SK-N-SH (cell line): ENCODE results near the gene SEC62. TPM values are rescaled to one million over a fixed set of nuclear protein-coding genes. Genes with fewer than 3 reads are reported as not detected.

Experiments
- CTCF ChIA-PET: fragments of 300-600, 350-600 bp; formaldehyde crosslinking; extraction: SDS; loops from one replicate; lab custom pipeline; 2021; lab: Yijun Ruan, JAX
- POLR2A ChIA-PET: fragments of 350-600 bp; sonication (Branson Sonifier 250); formaldehyde crosslinking; extraction: SDS; loops from one replicate; lab custom pipeline; 2020; ENCODE audit warnings: antibody characterized with exemption, inconsistent platforms; lab: Yijun Ruan, JAX
- DNase-seq: peaks from one replicate; pipeline ENCODE4 v3.0.0; 2012
- H2AFZ ChIP-seq: fragments of 200-600 bp; sonication (generic); 2 replicates; pipeline ENCODE4 v1.8.1; 2016; ENCODE audit warnings: antibody characterized with exemption, mild to moderate bottlenecking, low read depth
- H3F3A ChIP-seq: fragments of 200-600 bp; sonication (generic); replicated peaks from 2 replicates; pipeline ENCODE3; 2016; ENCODE audit warnings: antibody characterized with exemption, mild to moderate bottlenecking; ENCODE audit not compliant: insufficient read depth
- H3K27ac ChIP-seq, 2 experiments: fragments of 200-500 bp in 1 of 2; fragments of 200-600 bp in 1 of 2; sonication (Bioruptor generic) in 1 of 2; sonication (generic), shearing (Covaris generic) in 1 of 2; 2 replicates each; pipeline versions ENCODE4 v1.5.1 to v1.6.1; 2014 to 2016; ENCODE audit warnings: low read depth in 2 of 2, inconsistent platforms in 1 of 2, low read length in 1 of 2, mild to moderate bottlenecking in 1 of 2, mixed read lengths in 1 of 2
- H3K27me3 ChIP-seq: fragments of 200-600 bp; sonication (generic), shearing (Covaris generic); 2 replicates; pipeline ENCODE4 v1.6.1; 2016; ENCODE audit warnings: mixed run types; ENCODE audit not compliant: insufficient read depth
- H3K36me3 ChIP-seq, 2 experiments: fragments of 200-500 bp in 1 of 2; fragments of 200-600 bp in 1 of 2; sonication (Bioruptor generic) in 1 of 2; sonication (generic) in 1 of 2; replicated peaks in 1 of 2; 2 replicates each; pipeline versions ENCODE3 to v1.5.1; 2014 to 2016; ENCODE audit warnings: low read length in 1 of 2, mild to moderate bottlenecking in 1 of 2; ENCODE audit not compliant: insufficient read depth in 2 of 2, control insufficient read depth in 1 of 2
- H3K4me1 ChIP-seq, 2 experiments: fragments of 200-500 bp in 1 of 2; fragments of 200-600 bp in 1 of 2; sonication (Bioruptor generic) in 1 of 2; sonication (generic), shearing (Covaris generic) in 1 of 2; 2 replicates each; pipeline versions ENCODE4 v1.5.1 to v1.6.1; 2014 to 2016; ENCODE audit warnings: low read depth in 1 of 2, low read length in 1 of 2, mixed run types in 1 of 2; ENCODE audit not compliant: insufficient read depth in 2 of 2, control insufficient read depth in 1 of 2
- H3K4me2 ChIP-seq: fragments of 200-600 bp; sonication (generic), shearing (Covaris generic); 2 replicates; pipeline ENCODE4 v1.6.1; 2017; ENCODE audit warnings: mixed run types
- H3K4me3 ChIP-seq, 2 experiments: fragments of 200-500 bp in 1 of 2; fragments of 200-600 bp in 1 of 2; sonication (Bioruptor generic) in 1 of 2; sonication (generic), shearing (Covaris generic) in 1 of 2; 2 replicates each; pipeline versions ENCODE4 v1.5.1 to v1.8.1; 2014 to 2016; ENCODE audit warnings: low read depth in 2 of 2, inconsistent platforms in 1 of 2, low read length in 1 of 2, mild to moderate bottlenecking in 1 of 2, mixed read lengths in 1 of 2, moderate library complexity in 1 of 2
- H3K79me2 ChIP-seq: fragments of 200-600 bp; sonication (generic); 2 replicates; pipeline ENCODE4 v1.8.1; 2017; ENCODE audit warnings: mild to moderate bottlenecking; ENCODE audit not compliant: insufficient read depth
- H3K9ac ChIP-seq: fragments of 200-600 bp; sonication (generic); 2 replicates; pipeline ENCODE4 v1.6.1; 2017; ENCODE audit warnings: mixed run types
- H3K9me2 ChIP-seq: fragments of 200-600 bp; sonication (generic); 2 replicates; pipeline ENCODE4 v1.6.1; 2017; ENCODE audit warnings: mixed run types
- H3K9me3 ChIP-seq: fragments of 200-600 bp; sonication (generic); 2 replicates; pipeline ENCODE4 v1.6.1; 2017; ENCODE audit warnings: mixed run types, mild to moderate bottlenecking, moderate library complexity
- H4K20me1 ChIP-seq: fragments of 200-600 bp; sonication (generic); 2 replicates; pipeline ENCODE4 v1.6.1; 2017; ENCODE audit warnings: mild to moderate bottlenecking, mixed run types; ENCODE audit not compliant: insufficient read depth
- ELF1 ChIP-seq: IDR thresholded peaks from 2 replicates; pipeline ENCODE4 v1.4.0; 2012
- EP300 ChIP-seq, 2 experiments: IDR thresholded peaks; 2 replicates each; pipeline versions ENCODE4 v1.4.0 to v1.6.1; 2012; ENCODE audit warnings: borderline replicate concordance in 1 of 2, low read depth in 1 of 2, low read length in 1 of 2
- FOXJ3 ChIP-seq: sonication (generic); formaldehyde crosslinking; IDR thresholded peaks from 2 replicates; pipeline ENCODE4 v1.5.1; 2020; ENCODE audit warnings: mild to moderate bottlenecking, missing genetic modification reagents
- GABPA ChIP-seq: IDR thresholded peaks from 2 replicates; pipeline ENCODE4 v1.4.0; 2012; ENCODE audit warnings: low read depth, mild to moderate bottlenecking
- JUND ChIP-seq: IDR thresholded peaks from 2 replicates; pipeline ENCODE4 v1.4.0; 2012
- MEF2A ChIP-seq: IDR thresholded peaks from 2 replicates; pipeline ENCODE4 v1.4.0; 2012; ENCODE audit warnings: low read depth, borderline replicate concordance
- NFIC ChIP-seq: IDR thresholded peaks from 2 replicates; pipeline ENCODE4 v1.4.0; 2012; ENCODE audit warnings: borderline replicate concordance
- POLR2AphosphoS5 ChIP-seq: IDR thresholded peaks from 2 replicates; pipeline ENCODE4 v1.6.1; 2012; ENCODE audit warnings: low read depth, low read length
- RCOR1 ChIP-seq: fragments of 150-350 bp; IDR thresholded peaks from 2 replicates; pipeline ENCODE4 v1.6.1; 2017; ENCODE audit warnings: antibody characterized with exemption, low read length
- RFX5 ChIP-seq: IDR thresholded peaks from 2 replicates; pipeline ENCODE4 v1.6.1; 2012; ENCODE audit warnings: mild to moderate bottlenecking, improper control_type of control experiment, low read length
- SMC3 ChIP-seq: IDR thresholded peaks from 2 replicates; pipeline ENCODE4 v1.6.1; 2012; ENCODE audit warnings: low read depth, low read length, improper control_type of control experiment
- TAF1 ChIP-seq: IDR thresholded peaks from 2 replicates; pipeline ENCODE4 v1.6.1; 2012; ENCODE audit warnings: low read depth, mild to moderate bottlenecking, low read length, moderate library complexity, borderline replicate concordance
- TCF12 ChIP-seq: IDR thresholded peaks from 2 replicates; pipeline ENCODE4 v1.4.0; 2012
- TEAD4 ChIP-seq: IDR thresholded peaks from 2 replicates; pipeline ENCODE4 v1.4.0; 2012; ENCODE audit warnings: mild to moderate bottlenecking, borderline replicate concordance; ENCODE audit not compliant: insufficient read depth
- WGBS: methylation state at CpG from one replicate; pipeline ENCODE4 v1.1.6; 2017; ENCODE audit warnings: low lambda C conversion rate; 5-methylcytosine and 5-hydroxymethylcytosine counted together
- polyA plus RNA-seq, 3 experiments: library from polyadenylated mRNA; depleted of rRNA; stranded (reverse); fragments of >200 nt; gene quantifications; 2 replicates each; pipeline ENCODE4 v1.2.3, GENCODE V29; 2012
- TF ChIP-seq, protein P1 (sequence below): fragments of 150-350 bp; IDR thresholded peaks from 2 replicates; pipeline ENCODE4 v1.6.1; 2016; ENCODE audit warnings: mild to moderate bottlenecking, low read depth, low read length
- TF ChIP-seq, protein P2 (sequence below): IDR thresholded peaks from 2 replicates; pipeline ENCODE4; 2012
- TF ChIP-seq, protein P3 (sequence below): fragments of 200-600 bp; sonication (generic); IDR thresholded peaks from 2 replicates; pipeline ENCODE4 v1.6.1; 2017; ENCODE audit warnings: antibody characterized with exemption, mild to moderate bottlenecking, moderate library complexity
- TF ChIP-seq, protein P4 (sequence below): IDR thresholded peaks from 2 replicates; pipeline ENCODE4 v1.4.0; 2012; ENCODE audit warnings: low read depth, borderline replicate concordance
- TF ChIP-seq, protein P5 (sequence below): fragments of 150-350 bp; IDR thresholded peaks from 2 replicates; pipeline ENCODE4 v1.6.1; 2017; ENCODE audit warnings: antibody characterized with exemption, low read length, low read depth, borderline replicate concordance

SEC62 gene
- polyA plus RNA-seq, 1 of the 3 experiments (the other 2 are of a cell fraction), result 15.0 TPM

DNA sequence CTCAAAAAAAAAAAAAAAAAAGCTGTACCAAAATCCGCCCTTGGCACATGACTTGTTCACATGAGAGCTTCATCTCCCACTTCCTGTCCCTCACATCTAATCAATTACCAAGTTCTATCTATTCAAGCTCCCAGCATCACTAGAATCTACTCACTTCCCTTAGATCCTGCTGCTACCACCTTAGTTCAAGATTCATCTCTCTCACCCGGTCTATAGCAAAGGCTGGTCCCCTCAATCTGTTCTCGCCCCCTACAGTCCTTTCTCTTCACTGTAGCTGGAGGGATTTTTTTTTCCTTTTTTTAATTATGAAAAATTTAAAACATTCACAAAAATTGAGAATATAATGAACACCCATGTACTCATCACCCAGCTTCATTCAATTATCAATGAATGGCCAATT, 54.5 kb downstream of the SEC62 start:
- Histone ChIP-seq H3K4me3 (no peak overlapping the region), H3K9me3 (no peaks in the 10 kb centered on the region), H3K36me3 (no peaks in the 10 kb centered on the region), H3K4me2 (no peak overlapping the region), H3K79me2 (no peaks in the 10 kb centered on the region), H3F3A (no peaks in the 10 kb centered on the region), H3K9me2 (no peaks in the 10 kb centered on the region), H4K20me1 (no peaks in the 10 kb centered on the region), H2AFZ (no peak overlapping the region), H3K27me3 (no peaks in the 10 kb centered on the region), H3K9ac (no peak overlapping the region), H3K4me1 (no peaks in the 10 kb centered on the region), H3K27ac (no peak overlapping the region)
- no peak for TF ChIP-seq TEAD4
- TF ChIP-seq POLR2AphosphoS5, result no peak
- no peak for TF ChIP-seq RFX5
- TF ChIP-seq MEF2A, result no peak
- TF ChIP-seq SMC3, result no peak
- TF ChIP-seq GABPA, result no peak
- TF ChIP-seq, protein P1, sequence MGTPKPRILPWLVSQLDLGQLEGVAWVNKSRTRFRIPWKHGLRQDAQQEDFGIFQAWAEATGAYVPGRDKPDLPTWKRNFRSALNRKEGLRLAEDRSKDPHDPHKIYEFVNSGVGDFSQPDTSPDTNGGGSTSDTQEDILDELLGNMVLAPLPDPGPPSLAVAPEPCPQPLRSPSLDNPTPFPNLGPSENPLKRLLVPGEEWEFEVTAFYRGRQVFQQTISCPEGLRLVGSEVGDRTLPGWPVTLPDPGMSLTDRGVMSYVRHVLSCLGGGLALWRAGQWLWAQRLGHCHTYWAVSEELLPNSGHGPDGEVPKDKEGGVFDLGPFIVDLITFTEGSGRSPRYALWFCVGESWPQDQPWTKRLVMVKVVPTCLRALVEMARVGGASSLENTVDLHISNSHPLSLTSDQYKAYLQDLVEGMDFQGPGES, result no peak
- TF ChIP-seq ELF1, result no peak
- no peak for TF ChIP-seq EP300 (IDR thresholded peaks at IDR 0.05; ENCODE audit: borderline replicate concordance in 1 of 2, low read depth in 1 of 2, low read length in 1 of 2)
- TF ChIP-seq, protein P2, sequence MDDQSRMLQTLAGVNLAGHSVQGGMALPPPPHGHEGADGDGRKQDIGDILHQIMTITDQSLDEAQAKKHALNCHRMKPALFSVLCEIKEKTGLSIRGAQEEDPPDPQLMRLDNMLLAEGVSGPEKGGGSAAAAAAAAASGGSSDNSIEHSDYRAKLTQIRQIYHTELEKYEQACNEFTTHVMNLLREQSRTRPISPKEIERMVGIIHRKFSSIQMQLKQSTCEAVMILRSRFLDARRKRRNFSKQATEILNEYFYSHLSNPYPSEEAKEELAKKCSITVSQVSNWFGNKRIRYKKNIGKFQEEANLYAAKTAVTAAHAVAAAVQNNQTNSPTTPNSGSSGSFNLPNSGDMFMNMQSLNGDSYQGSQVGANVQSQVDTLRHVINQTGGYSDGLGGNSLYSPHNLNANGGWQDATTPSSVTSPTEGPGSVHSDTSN, result no peak
- TF ChIP-seq, protein P3, sequence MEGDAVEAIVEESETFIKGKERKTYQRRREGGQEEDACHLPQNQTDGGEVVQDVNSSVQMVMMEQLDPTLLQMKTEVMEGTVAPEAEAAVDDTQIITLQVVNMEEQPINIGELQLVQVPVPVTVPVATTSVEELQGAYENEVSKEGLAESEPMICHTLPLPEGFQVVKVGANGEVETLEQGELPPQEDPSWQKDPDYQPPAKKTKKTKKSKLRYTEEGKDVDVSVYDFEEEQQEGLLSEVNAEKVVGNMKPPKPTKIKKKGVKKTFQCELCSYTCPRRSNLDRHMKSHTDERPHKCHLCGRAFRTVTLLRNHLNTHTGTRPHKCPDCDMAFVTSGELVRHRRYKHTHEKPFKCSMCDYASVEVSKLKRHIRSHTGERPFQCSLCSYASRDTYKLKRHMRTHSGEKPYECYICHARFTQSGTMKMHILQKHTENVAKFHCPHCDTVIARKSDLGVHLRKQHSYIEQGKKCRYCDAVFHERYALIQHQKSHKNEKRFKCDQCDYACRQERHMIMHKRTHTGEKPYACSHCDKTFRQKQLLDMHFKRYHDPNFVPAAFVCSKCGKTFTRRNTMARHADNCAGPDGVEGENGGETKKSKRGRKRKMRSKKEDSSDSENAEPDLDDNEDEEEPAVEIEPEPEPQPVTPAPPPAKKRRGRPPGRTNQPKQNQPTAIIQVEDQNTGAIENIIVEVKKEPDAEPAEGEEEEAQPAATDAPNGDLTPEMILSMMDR, result no peak; the same call in 1 of the 2 replicates
- no peak for TF ChIP-seq JUND
- no peak for TF ChIP-seq TCF12
- no peak for TF ChIP-seq FOXJ3
- TF ChIP-seq NFIC, result no peak
- TF ChIP-seq TAF1, result no peak
- TF ChIP-seq, protein P4, sequence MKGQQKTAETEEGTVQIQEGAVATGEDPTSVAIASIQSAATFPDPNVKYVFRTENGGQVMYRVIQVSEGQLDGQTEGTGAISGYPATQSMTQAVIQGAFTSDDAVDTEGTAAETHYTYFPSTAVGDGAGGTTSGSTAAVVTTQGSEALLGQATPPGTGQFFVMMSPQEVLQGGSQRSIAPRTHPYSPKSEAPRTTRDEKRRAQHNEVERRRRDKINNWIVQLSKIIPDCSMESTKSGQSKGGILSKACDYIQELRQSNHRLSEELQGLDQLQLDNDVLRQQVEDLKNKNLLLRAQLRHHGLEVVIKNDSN, result no peak
- no peak for TF ChIP-seq RCOR1
- TF ChIP-seq, protein P5, sequence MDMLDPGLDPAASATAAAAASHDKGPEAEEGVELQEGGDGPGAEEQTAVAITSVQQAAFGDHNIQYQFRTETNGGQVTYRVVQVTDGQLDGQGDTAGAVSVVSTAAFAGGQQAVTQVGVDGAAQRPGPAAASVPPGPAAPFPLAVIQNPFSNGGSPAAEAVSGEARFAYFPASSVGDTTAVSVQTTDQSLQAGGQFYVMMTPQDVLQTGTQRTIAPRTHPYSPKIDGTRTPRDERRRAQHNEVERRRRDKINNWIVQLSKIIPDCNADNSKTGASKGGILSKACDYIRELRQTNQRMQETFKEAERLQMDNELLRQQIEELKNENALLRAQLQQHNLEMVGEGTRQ, result no peak
- WGBS, result 70% methylated on average over 3 of the region's 3 CpGs
- no peak for DNase-seq
- CTCF ChIA-PET, result interaction anchor here (0.8 to 1.4 kb wide), 3 partner anchors 8 to 19 kb away, joined by 3 to 4 read pairs (median 4); no protein-coding TSS in a partner anchor
- POLR2A ChIA-PET, result interaction anchor here (0.6 kb wide), 1 partner anchor 12 kb away, joined by 3 read pairs; no protein-coding TSS in a partner anchor
